Stimulated activated CD8-positive, alpha-beta memory T cell treated with anti-CD3 and anti-CD28 coated beads, Interleukin-2, amount 100 ng/mL, for 1 hour (primary cell): Measurements from ENCODE around the gene ATXN1L.
"Not testable (repeated sequence)": the region's sequence is repeated elsewhere in the genome, so short reads cannot be mapped to it uniquely, and the experiment has no call there.

ENCODE experiments used
- DNase-seq, 2 donors: peaks; one replicate each; pipeline ENCODE4 v3.0.0-alpha.2; 2020; ENCODE audit warnings: low read depth in 2 of 2

The ATXN1L gene

GRCh38 chr16:71845639-71846430 lies at the start of gene ATXN1L:
TSS of gene ATXN1L (plus strand) at chr16:71845976. CDS start at chr16:71849741, 3,765 bp downstream.
- DNase-seq, result peak; percentile 88 to 94

- DNase-seq, result no peak
These were observed 49.2 kb upstream of the ATXN1L start for GRCh38 chr16:71796501-71797097.

- DNase-seq, result no peak
These were observed 42.5 kb upstream of the ATXN1L start for GRCh38 chr16:71803305-71803690.

GRCh38 chr16:71807905-71808592 lies 37.7 kb upstream of the ATXN1L start:
- DNase-seq, result peak in 1 of 2 donors; percentile 8

GRCh38 chr16:71808593-71809459 lies 37.0 kb upstream of the ATXN1L start, which contains the start of gene AP1G1:
TSS of gene AP1G1 (minus strand) at chr16:71808834. CDS start at chr16:71789479, 19,355 bp downstream.
- DNase-seq, result peak; percentile 83 to 86

- DNase-seq, result not testable (repeated sequence)
These were observed 35.6 kb upstream of the ATXN1L start for GRCh38 chr16:71810155-71810530.

GRCh38 chr16:71811261-71811803 lies 34.4 kb upstream of the ATXN1L start:
- DNase-seq, result no peak

- not testable (repeated sequence) for DNase-seq
These were observed 28.6 kb upstream of the ATXN1L start for GRCh38 chr16:71817155-71817500.

GRCh38 chr16:71826533-71827017 lies 19.2 kb upstream of the ATXN1L start:
- no peak for DNase-seq

GRCh38 chr16:71830359-71830758 lies 15.4 kb upstream of the ATXN1L start:
- no peak for DNase-seq

GRCh38 chr16:71831698-71832097 lies 14.1 kb upstream of the ATXN1L start:
- DNase-seq, result not testable (repeated sequence)

- DNase-seq, result not testable (repeated sequence)
These were observed 13.7 kb upstream of the ATXN1L start for GRCh38 chr16:71832112-71832511.

GRCh38 chr16:71834291-71834690 lies 11.5 kb upstream of the ATXN1L start:
- no peak for DNase-seq

- no peak for DNase-seq
These were observed 8.6 kb upstream of the ATXN1L start for GRCh38 chr16:71837150-71837549.

- DNase-seq, result no peak
These were observed 5.7 kb upstream of the ATXN1L start for GRCh38 chr16:71840052-71840451.

- DNase-seq, result no peak
These were observed 2.2 kb upstream of the ATXN1L start for GRCh38 chr16:71843572-71843971.

GRCh38 chr16:71846431-71846830 lies 655 bp downstream of the ATXN1L start:
- no peak for DNase-seq

- no peak for DNase-seq
These were observed 1.3 kb downstream of the ATXN1L start for GRCh38 chr16:71847096-71847495.

- no peak for DNase-seq
These were observed 2.8 kb downstream of the ATXN1L start for GRCh38 chr16:71848622-71849021.

- DNase-seq, result no peak
These were observed 6.0 kb downstream of the ATXN1L start for GRCh38 chr16:71851746-71852145.

GRCh38 chr16:71852158-71852557 lies 6.4 kb downstream of the ATXN1L start:
- DNase-seq, result no peak
